GM18508 (cell line): ENCODE data around the gene MRM3.
"Not testable (repeated sequence)": the region's sequence is repeated elsewhere in the genome, so short reads cannot be mapped to it uniquely, and the experiment has no call there.

Experiments
- ATAC-seq: cut with Tn5 transposase; IDR thresholded peaks from one replicate; pipeline ENCODE4 v1.9.1; 2021; ENCODE audit warnings: moderate number of reproducible peaks; ENCODE audit not compliant: insufficient read depth, unreplicated experiment

Gene MRM3

DNA sequence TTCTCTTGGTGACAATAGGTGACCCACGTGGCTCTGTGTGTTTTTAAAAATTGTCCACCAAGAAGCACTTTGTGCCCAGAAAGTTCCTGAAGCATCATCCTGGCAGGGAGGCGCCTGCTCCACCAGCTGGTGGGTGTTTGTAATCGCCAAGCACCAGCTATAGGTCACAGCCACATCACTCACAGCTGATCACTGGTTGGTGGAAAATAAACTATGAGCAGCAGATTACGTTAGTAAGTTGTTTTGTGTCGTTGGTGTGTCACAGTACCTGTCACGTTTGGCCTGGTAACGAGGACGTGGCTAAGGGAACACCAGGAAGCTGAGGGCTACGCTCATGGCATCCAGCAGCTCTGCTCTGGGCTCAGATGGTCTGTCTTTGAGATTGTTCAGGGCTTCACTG, 10.1 kb downstream of the MRM3 start:
- no peak for ATAC-seq

DNA sequence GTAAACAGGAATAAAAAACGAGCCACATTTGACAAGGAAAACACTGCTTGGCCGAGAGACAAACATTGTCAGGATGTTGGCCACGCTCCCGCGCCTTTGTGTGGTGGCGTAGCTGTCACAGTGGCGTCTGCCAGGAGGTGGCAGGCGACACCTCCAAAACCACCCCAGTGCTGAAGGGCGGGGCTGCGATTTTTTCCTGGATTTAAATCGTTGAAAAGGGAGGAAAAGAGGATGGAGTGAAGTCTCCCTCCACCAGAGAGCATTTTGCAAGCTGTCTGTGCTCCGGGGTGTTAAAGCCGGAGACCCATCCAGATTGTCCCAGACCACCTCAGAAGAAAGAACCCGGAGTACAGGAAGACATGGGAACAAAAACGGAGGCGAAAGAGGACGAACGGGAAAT, 12.7 kb downstream of the MRM3 start:
- no peak for ATAC-seq

DNA sequence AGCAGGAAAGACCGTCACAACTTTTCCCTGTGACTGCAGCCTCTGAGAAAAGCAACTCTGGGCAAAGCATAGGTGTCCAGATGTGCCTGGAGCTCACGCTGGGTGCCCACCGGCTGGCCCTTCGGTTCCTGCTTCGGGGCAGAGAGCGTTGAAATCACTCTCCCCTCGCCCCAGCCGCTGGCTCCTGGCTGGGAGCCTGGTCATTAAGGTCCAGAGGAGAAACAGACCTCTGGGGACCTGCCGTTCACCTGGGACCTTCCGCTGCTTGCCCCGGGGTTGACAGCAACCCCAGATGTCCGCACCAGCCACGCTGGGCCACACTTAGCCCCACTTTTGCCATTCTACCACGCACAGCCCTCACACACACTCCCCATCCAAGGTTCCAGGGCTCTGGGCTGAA, 13.1 kb downstream of the MRM3 start:
- no peak for ATAC-seq

DNA sequence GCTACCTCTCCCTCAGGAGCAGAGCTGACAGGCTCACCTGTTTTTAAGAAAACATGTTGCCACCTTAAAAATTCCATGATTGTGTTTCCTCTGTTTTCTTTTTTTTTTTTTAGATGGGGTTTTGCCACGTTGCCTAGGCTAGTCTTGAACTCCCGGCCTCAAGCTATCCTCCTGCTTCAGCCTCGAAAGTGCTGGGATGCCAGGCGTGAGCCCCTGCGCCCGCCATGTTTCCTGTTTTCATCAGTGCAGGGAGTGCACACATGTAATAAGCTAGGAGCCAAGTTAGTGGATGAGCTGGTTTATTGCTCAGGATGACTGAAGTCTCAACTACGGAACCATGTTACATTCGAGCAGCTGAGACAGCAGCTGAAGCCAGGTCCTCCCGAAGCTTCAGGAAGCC, 13.6 kb downstream of the MRM3 start:
- no peak for ATAC-seq

DNA sequence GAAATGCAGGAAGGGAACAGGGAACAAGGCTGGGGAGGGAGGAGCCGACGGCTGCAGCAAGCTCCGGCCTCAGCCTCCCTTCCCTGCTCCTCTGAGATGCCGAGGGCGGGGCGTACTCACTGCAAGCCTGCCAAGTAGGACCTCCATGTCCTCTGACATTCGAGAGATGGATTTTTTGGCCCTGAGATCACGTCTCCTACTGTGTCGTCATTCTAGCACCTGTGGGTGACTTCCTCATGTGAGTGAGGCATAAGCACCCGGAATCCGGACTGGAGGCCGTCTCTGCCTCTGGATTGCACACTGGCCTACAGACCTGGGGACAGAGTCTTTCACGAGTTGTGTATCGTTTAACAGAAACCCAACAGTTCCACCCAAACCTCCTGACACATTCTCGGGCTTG, 14.5 kb downstream of the MRM3 start:
- no peak for ATAC-seq

DNA sequence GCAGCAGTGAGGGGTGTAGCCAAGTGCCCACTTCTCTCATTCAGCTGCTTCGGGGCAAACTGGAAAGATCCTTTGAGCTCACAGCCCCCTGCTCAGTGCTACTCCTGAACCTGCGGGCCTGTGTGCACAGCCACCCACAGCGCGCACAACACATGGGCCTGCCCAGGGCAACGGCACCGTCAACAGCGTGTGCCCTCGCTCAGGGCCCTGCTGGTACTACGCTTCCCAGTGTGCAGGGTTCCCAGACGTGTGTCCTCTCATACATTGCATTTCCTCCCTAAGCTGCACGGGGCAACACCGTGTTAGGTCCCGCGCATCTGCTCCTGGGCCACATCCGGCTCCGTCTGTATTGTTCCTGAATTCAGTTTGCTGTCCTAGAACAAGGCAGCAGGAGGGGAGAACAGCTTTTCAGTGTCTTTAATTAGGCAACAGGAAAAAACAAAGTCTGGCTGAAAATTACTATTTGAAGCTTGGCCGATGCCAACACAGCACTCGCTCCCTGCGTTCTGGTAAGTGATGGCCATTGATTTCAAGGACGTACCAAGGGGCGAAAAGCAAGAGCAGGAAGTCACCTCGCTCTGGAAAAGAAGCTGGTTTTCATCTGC, 15.2 kb downstream of the MRM3 start:
- ATAC-seq = no peak

DNA sequence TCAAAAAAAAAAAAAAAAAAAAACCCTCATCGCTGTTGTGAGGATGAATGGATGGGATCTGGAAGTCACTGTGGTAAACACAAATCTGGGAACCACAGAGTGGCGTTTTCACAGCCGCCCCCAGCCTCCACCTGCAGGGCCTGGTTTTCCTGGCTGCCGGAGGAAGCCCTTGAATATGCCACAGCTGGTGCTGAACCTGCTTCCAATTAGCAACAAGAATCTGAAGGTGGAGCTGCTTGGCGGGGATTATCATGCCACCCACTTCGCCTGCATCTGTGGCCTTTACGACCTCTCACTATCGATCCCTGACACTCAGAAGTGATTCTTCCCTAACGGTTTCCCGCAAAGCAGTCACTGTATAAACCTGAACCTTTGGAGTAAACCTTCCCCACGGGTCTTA, 16.1 kb downstream of the MRM3 start:
- no peak for ATAC-seq

DNA sequence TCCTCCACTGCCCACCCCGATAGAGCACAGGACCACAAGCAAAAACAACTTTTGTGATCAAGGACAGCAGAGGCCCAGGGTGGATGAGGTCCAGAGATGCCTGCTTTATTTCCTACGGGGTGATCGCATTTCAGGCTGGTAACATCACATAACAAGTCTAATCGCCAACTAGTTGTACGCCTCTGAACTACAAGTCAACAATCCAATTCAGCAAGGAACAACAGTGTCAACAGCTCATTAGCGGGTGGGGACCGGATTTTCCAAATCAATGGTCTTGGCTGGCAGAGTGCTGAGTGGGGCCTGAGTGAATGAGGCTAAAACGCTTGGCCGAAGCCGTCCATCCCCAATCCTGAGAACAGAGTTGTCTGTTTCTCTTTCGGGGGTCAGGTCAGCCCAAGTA, 17.1 kb downstream of the MRM3 start:
- no peak for ATAC-seq

DNA sequence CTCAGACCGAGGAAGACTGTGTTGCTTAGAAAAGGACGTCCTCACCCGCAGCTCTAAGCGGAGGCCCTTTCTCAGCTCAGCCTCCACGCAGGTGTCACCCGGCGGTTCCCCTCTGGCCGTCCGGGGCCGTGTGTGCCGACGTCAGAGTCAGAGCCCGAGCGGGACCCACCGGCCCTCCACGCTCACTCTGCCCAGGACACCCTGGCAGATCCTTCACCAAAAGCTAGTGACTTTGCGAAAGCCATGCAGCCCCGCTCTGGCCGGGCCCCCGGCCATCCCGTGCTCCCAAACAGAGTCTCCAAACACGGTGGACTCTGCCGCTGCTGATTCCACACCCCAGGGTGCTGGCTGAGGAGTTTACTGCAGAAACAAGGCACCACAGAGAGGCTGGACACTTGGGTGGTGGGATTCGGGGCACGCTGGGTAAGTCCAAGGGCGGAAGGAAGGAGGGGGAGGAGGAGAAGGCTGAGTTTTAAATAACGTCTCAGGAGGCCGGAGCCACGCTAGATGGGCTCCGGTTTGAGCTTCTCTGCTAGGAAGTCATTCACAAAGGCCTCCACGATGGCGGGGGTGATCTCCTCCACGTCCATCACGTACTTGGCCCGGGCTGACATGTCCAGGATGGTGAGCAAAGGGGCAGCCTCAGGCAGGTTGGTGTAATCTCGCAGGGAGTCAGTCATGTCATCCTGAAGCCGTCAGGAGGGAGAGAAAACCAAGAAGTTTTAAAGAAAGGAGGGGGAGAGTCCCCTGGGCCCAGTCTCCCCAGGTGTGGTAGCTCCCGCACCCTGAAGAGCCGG, 18.5 kb downstream of the MRM3 start:
- no peak for ATAC-seq

DNA sequence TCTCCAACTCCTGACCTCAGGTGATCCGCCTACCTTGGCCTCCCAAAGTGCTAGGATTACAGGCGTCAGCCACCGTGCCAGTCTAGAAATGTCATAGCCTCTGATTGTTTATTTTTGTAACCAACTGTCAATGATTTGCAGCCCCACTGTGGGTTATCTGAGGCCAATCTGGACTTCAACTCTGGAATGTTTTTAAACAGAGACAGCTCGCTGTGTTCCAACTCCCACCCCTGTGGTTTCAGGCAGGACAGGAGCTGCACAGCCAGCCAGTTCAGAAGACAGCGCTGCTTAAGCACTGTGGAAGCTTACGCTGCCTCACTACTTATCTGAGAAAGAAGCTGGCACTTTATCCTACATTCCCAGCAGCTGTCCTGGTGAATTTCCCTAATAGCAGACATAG, 19.5 kb downstream of the MRM3 start:
- ATAC-seq = no peak

DNA sequence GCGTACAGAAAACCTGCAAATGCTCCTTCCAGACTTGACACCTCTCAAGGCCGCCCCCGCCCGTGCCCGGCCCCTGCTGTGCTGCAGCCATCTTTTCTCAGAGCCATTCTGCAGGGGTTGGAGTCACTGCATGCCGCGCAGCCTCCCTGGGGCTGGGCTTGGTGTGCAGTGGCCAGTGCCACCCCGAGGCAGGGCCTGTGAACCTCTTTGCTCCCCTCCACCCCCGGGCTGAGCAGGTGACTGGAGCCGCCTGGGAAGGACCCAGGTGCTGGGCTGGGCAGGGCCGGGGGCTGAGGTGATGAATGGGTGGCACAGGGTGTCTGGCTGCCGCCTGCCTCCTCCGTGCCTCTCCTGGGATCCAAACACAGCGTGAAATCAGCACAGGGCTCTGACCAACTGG, 20.3 kb downstream of the MRM3 start:
- no peak for ATAC-seq

DNA sequence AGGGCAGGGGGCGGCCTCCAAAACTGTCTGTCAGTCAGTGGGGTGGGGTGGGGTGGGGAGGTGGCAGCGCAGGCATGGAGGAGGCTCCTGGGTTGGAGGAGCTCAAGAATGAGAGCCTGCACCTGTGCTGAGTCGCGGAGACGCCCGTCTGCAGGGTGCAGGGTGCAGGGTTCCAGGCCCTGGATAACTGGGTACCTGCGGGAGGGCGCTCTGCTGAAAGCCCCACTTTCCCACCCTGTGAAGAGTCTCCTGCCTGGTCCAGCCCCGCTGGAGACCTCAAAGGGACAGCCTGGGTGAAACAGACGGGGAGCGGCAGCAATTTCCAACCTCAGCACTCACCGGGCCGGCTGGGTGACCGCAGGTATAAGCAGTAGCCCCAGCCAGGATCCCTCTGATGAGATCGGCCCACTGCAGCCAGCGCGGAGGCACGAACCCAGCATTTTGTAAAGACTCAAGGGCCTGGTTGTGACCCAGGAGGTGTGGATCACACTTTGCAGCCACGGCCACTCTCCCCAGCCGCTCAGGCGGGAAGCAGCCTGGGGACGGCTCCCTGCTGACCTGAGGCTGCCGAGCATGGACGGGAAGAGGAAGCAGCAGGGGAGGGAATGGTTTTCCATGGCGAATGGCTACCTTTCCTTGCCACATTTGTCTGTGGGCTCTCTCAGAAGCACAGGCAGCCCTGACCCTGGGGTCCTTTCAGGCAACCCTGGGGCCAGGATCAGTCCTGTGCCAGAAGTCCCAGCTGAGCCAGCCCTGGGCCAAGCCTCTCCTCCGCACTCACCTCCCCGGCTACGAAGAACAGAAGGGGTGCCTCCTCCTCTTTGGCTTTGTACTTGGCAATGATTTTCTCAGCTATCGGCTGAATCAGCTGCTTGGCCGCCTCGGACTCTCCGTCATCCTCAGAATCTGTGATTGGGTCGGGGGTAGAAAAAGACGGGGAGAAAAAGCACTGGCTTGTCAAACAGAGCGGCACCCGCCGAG, 21.0 kb downstream of the MRM3 start:
- ATAC-seq = no peak

DNA sequence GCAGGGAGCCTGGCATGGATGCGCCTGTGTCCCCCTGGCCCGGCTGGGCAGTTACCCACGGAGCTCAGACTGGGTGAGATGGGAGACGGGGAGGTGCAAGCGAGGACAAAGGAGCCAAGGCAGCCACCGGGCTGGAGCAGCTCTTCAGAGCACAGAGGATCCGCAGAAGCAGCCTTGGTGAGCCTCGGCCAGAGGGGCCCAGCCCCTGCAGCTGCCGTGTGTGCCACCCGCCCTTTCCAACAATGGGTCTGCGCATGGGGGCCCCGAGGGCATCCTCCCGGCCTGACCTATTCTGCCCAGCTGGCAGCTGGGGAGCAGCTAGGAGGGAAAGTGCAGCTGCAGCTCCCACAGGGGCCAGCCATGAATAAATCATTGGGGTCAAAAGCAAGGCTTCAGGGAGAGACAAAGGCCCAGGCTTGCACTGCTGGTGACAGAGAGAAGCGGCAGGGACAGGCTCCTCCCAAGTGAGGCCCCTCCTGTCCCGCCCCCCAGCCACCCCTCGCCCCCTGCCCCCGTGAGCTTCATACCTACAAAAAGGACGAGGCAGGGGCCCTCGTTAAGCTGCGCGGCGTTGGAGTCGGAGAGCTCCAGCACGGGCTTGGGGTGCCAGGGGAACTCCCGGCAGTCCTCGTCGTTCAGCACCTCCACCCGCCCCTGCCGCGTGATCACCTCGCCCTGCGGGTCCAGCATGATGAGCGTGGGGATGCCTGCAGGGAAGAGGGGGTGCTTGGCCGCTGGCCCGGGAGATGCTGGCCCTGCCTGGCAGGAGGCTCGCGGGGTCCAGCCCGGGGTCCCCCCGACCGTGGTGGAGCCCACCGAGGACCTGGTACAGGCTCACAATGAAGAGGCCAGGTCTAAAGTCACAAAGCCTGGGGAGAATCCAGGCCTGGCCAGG, 22.6 kb downstream of the MRM3 start:
- ATAC-seq = no peak

DNA sequence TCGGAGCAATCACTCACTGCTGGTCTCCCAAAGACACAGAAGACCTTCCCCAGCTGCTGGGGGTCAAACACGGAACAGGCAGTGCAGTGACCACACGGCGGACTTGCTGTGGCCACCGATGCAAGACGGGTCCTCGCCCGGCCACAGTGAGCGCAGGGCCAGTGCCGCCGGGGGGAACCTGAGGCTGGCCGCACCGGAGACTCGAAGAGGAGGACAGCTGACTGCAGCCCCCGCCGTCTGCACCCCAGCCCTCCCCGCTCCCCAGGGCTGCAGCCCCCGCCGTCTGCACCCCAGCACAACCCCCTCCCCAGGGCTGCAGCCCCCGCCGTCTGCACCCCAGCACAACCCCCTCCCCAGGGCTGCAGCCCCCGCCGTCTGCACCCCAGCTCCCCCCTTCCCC, 23.7 kb downstream of the MRM3 start:
- not testable (repeated sequence) for ATAC-seq

DNA sequence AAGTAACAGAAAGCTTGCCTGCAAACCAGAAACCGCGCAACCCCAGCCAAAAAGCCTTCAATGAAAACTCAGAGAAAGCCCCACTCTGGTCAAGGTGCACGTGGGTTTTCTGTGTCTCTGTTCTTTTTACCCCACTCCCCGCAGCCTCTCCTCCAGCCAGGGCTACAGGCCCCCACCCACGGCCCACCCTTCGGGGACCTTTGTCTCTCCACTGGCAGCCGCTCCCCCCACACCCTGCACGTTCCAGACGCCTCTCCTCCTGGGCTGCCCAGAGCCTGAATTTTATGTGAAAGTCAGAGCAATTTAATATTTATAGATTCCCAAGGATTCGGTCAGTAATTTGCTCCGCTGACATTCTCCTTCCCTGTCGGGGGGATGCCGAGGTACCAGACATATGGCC, 24.2 kb downstream of the MRM3 start:
- no peak for ATAC-seq

DNA sequence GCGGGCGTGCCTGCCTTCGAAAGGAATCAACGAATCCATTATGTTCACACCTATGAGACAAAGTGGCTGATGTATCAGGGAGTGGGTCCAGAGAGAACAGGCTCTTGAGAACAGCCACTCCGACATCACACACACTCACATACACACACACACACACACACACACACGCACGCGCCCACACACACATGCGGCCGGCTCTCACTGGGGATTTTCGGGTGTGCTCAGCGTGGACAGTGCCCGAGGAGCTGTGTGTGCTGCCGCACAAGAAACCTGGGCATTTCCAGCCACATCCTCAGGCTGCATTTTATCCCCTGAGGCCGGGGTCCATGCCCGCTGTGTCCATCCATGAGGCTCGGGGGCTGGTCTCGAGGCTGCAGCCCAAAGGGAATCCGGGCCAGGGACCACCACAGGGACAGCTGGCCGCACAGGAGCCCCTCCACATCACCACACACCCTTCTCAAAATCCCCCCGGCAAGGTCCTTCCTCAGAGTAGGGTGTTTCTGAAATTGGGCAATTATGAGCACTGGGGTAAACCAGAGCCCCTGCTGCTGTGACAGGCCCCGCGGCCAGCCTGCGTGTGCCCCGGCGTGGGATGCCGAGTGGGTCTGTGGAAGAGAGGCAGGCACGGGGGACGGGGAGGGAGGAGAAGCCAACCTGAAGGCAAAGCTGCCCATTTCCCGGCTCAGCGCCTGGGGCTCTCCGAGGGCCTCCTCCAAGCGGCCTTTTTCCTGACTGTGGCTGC, 24.8 kb downstream of the MRM3 start:
- ATAC-seq = no peak

DNA sequence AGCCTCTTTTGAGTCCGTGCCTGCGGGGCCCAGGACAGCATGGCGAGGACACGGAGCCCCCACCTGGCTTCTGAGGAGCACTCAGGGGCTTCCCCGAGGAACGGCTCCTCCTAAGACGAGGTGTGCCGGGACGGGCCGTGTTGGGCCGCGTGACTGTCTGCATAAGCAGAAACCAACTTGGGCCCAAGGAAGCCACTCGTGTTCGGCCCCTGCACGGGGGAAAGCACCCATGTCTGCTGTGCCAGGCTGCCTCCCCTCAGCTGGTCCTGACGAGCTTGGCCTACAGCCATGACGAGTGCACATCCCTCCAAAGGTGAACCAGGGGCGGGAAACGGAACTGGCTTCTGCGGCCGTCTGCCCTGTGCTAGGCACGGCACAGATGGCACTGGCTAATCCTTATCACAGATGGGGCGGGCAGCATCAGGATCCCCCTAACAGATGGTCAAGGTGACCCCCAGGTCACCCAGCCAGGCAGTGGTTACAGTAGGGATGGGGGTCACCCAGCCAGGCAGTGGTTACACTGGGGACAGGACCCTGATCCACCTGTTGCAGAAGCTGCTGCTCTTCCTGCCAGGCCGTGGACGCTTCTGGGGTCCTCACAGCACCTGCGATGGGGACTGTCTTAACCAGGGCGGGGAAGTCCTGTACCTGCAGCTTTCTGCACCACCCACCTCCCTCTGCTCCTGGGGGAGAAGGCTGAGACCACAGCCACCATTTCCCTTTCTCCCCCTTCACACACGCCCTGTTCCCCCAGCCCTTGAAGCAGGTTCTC, 25.6 kb downstream of the MRM3 start:
- ATAC-seq = no peak

DNA sequence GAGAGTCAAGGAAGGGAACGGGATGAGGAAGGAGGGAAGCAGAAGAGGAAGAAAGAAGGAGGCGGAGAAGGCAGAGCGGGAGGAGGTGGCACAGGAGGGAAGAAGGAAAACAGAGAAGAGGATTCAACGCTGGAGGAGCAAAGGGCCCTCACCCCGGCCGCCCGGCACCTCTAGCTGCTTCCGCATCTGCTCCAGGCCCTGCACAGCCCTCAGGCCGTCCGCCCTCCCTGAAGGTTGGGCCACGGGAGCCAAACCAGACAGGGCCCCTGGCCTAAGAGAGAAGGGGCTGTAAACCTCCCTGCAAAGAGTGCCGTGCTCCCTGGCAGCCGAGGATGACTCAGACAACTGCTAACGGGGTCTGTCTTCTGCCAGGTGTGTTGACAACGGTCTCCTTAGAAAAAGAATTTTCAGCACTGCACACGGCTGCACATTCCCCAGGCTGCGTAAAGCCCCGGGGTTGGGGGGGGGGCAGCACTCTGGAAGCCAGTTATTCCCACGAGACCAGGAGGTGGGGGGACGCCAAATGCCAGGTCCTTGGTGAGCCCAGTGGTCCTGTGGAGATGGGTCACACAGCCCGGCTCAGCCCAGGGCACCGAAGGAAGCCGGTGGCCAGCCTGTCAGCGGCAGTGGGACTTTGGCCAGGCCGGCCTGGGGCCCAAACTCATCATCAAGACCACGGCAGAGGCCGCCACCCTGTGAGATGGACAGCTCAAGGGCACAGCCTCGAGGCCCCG, 29.1 kb downstream of the MRM3 start:
- no peak for ATAC-seq
